DND-41 (cell line): ENCODE measurements around the gene HRH2.

Experiments
- CTCF ChIP-seq: IDR thresholded peaks from 2 replicates; pipeline ENCODE4 v1.5.1; 2012; ENCODE audit warnings: borderline replicate concordance, low read length, moderate library complexity, mild to moderate bottlenecking; ENCODE audit not compliant: poor library complexity, severe bottlenecking; ENCODE audit errors: extremely low read depth
- EZH2 ChIP-seq: IDR thresholded peaks from 3 replicates; pipeline ENCODE4 v1.6.1; 2012; ENCODE audit warnings: borderline replicate concordance, low read depth, mild to moderate bottlenecking, moderate library complexity, low read length, inconsistent platforms; ENCODE audit not compliant: severe bottlenecking

GRCh38 chr5:175748650-175749049 lies 90.8 kb downstream of the HRH2 start:
- TF ChIP-seq EZH2 (no peak), CTCF (no peak)
